ENCODE measurements around the gene STK32B.

Gene STK32B

DNA sequence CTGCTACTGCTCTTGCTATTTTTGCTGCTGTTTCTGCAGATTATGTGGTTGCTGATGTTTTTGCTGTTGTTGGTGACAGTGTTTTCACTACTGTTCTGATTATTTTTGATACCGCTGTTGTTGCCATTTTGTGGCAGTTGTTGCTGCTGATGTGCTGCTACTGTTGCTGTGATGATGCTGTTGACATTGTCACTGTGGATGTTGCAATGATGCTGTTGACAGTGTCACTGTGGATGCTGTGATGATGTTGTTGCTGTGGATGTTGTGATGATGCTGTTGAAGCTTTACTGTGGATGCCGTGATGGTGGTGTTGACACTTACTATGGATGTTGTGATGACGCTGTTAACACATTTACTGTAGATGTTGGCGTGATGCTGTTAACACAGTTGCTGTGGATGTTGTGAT lies 476.8 kb downstream of the STK32B start:
- Histone ChIP-seq H3K4me2 (ENCODE audit: low read depth, low read length, poor library complexity, severe bottlenecking) (no peak overlapping the region), H3K27me3 (ENCODE audit: insufficient read depth, low read length, poor library complexity, severe bottlenecking) (no peaks in the 10 kb centered on the region), H3K79me2 (ENCODE audit: insufficient read depth, low read length) (no peaks in the 10 kb centered on the region), H3F3A (ENCODE audit: low read depth) (no peaks in the 10 kb centered on the region), H3K9me3 (ENCODE audit: insufficient read depth, low read depth, low read length) (no peaks in the 10 kb centered on the region; the same call in 1 of the 2 replicates), H3K9ac (ENCODE audit: low read depth, low read length, poor library complexity, severe bottlenecking) (no peak overlapping the region), H3K9me2 (replicated peaks; ENCODE audit: low read depth, low read length) (no peaks in the 10 kb centered on the region), H3K36me3 (ENCODE audit: insufficient read depth, low read length) (no peaks in the 10 kb centered on the region), H4K20me1 (ENCODE audit: insufficient read depth, low read length, poor library complexity, severe bottlenecking) (no peaks in the 10 kb centered on the region), H2AFZ (ENCODE audit: low read length) (no peak overlapping the region), H3K4me3 (ENCODE audit: low read length, poor library complexity, severe bottlenecking) (no peak overlapping the region), H3K4me1 (ENCODE audit: insufficient read depth, low read length, poor library complexity, severe bottlenecking) (no peaks in the 10 kb centered on the region)
- TF ChIP-seq EZH2phosphoT487 (IDR thresholded peaks at IDR 0.05; ENCODE audit: borderline replicate concordance): no peak
- TF ChIP-seq, protein P1, sequence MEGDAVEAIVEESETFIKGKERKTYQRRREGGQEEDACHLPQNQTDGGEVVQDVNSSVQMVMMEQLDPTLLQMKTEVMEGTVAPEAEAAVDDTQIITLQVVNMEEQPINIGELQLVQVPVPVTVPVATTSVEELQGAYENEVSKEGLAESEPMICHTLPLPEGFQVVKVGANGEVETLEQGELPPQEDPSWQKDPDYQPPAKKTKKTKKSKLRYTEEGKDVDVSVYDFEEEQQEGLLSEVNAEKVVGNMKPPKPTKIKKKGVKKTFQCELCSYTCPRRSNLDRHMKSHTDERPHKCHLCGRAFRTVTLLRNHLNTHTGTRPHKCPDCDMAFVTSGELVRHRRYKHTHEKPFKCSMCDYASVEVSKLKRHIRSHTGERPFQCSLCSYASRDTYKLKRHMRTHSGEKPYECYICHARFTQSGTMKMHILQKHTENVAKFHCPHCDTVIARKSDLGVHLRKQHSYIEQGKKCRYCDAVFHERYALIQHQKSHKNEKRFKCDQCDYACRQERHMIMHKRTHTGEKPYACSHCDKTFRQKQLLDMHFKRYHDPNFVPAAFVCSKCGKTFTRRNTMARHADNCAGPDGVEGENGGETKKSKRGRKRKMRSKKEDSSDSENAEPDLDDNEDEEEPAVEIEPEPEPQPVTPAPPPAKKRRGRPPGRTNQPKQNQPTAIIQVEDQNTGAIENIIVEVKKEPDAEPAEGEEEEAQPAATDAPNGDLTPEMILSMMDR (conservative IDR thresholded peaks at IDR 0.05; ENCODE audit: low read length): no peak

DNA sequence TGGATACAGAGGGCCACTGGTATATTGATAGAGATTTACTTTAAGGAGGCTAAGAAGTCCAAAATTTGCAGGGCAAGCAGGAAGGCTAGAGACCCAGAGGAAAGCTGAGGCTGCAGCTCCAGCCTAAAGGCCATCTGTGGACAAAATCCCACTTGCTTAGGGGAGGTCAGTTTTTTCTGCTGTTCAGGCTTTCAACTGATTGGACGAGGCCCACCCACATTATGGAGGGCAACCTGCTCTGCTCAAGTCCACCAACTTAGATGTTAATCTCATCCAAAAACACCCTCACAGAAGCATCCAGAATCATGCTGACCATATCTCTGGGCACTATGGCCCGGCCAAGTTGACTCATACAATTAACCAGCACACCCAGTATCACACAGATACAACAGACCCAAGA lies 480.8 kb downstream of the STK32B start:
- Histone ChIP-seq H3K36me3 (ENCODE audit: insufficient read depth, low read length) (no peaks in the 10 kb centered on the region), H3K79me2 (ENCODE audit: insufficient read depth, low read length) (no peaks in the 10 kb centered on the region), H3K9ac (ENCODE audit: low read depth, low read length, poor library complexity, severe bottlenecking) (no peak overlapping the region), H3K9me3 (ENCODE audit: insufficient read depth, low read depth, low read length) (no peaks in the 10 kb centered on the region; the same call in 1 of the 2 replicates), H3K27me3 (ENCODE audit: insufficient read depth, low read length, poor library complexity, severe bottlenecking) (no peaks in the 10 kb centered on the region), H3K4me3 (ENCODE audit: low read length, poor library complexity, severe bottlenecking) (no peak overlapping the region), H4K20me1 (ENCODE audit: insufficient read depth, low read length, poor library complexity, severe bottlenecking) (no peaks in the 10 kb centered on the region), H2AFZ (ENCODE audit: low read length) (no peak overlapping the region), H3K4me1 (ENCODE audit: insufficient read depth, low read length, poor library complexity, severe bottlenecking) (no peaks in the 10 kb centered on the region), H3K9me2 (replicated peaks; ENCODE audit: low read depth, low read length) (no peaks in the 10 kb centered on the region), H3F3A (ENCODE audit: low read depth) (no peaks in the 10 kb centered on the region), H3K4me2 (ENCODE audit: low read depth, low read length, poor library complexity, severe bottlenecking) (no peak overlapping the region)
- no peak for TF ChIP-seq EZH2phosphoT487 (IDR thresholded peaks at IDR 0.05; ENCODE audit: borderline replicate concordance)
- TF ChIP-seq, protein P1 (conservative IDR thresholded peaks at IDR 0.05; ENCODE audit: low read length): no peak

DNA sequence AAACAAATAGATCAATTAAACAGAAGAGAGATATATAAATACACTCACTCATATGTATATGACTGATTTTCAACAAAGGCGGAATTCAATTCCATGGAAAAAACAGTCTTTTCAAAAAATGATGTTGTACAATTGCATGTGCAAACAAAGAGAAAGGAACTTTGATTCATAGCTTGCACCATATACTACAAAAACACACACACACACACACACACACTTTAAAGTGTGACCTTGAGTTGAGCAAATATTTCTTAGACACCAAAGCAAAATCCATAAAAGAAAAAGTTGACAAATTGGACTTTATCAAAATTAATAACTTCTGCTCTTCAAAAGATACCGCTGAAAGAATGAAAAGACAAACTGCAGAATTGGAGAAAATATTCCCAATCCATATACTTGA lies 488.3 kb downstream of the STK32B start:
- Histone ChIP-seq H2AFZ (ENCODE audit: low read length) (no peak overlapping the region), H3K4me3 (ENCODE audit: low read length, poor library complexity, severe bottlenecking) (no peak overlapping the region), H3K9ac (ENCODE audit: low read depth, low read length, poor library complexity, severe bottlenecking) (no peak overlapping the region), H3K9me2 (replicated peaks; ENCODE audit: low read depth, low read length) (no peaks in the 10 kb centered on the region), H3K79me2 (ENCODE audit: insufficient read depth, low read length) (no peaks in the 10 kb centered on the region), H3K4me2 (ENCODE audit: low read depth, low read length, poor library complexity, severe bottlenecking) (no peak overlapping the region), H3K36me3 (ENCODE audit: insufficient read depth, low read length) (no peaks in the 10 kb centered on the region), H3K4me1 (ENCODE audit: insufficient read depth, low read length, poor library complexity, severe bottlenecking) (no peaks in the 10 kb centered on the region), H3K9me3 (ENCODE audit: insufficient read depth, low read depth, low read length) (no peaks in the 10 kb centered on the region; the same call in 1 of the 2 replicates), H4K20me1 (ENCODE audit: insufficient read depth, low read length, poor library complexity, severe bottlenecking) (no peaks in the 10 kb centered on the region), H3F3A (ENCODE audit: low read depth) (no peaks in the 10 kb centered on the region), H3K27me3 (ENCODE audit: insufficient read depth, low read length, poor library complexity, severe bottlenecking) (no peaks in the 10 kb centered on the region)
- TF ChIP-seq, protein P1 (conservative IDR thresholded peaks at IDR 0.05; ENCODE audit: low read length): no peak
- no peak for TF ChIP-seq EZH2phosphoT487 (IDR thresholded peaks at IDR 0.05; ENCODE audit: borderline replicate concordance)

Data from Loucy (cell line).